GM21619 (cell line): ENCODE data around the gene ZBTB17.
"Not testable (repeated sequence)": the region's sequence is repeated elsewhere in the genome, so short reads cannot be mapped to it uniquely, and the experiment has no call there.

Experiments used
- ATAC-seq: cut with Tn5 transposase; IDR thresholded peaks from one replicate; pipeline ENCODE4 v1.9.1; 2021; ENCODE audit not compliant: unreplicated experiment

The ZBTB17 gene

DNA sequence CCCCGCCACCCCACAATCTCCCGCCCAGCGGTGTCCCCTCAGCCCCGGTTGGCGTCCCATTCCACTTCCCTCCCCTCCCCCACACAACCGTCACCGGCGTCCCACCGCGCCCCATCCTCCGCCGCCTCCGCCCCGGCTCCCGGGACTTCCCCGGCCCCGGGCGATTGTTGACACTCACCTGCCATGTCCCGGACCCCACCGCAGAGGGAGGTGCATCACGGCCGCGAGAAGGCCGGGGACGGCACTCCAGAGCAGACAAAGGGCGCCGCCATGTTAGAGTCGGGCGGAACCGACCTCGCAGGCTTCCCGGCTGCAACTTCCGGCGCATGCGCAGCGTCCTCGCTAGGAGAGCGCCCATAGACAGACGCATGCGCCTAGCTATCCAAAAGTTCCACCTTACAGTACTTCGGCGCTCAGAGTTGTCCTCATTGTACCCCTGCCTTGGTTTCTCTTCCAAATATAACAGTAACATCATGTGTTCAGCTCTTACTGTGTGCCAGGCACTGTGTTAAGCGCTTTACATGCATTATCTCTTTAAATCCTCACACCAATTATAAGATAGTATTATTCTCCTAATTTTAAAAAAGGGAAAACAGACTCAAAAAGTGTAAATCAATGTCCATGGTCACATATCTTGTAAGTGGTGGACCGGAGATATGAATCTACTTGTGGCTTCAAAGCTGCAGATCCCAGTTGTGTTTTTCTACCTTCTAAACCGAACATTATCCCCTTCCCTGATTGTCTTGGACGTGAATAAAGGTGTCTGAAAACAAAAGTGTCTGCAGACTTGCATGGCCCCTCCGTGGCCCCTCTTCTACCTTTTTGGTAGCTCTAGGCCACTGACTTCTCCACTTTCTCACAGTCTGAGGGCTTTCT is at the start of gene ZBTB17:
ZBTB17 (minus strand) TSS at position 297 of the 876 bp plus-strand sequence. CDS start 27,606 bp downstream, outside the sequence.
- ATAC-seq = peak; percentile 66

DNA sequence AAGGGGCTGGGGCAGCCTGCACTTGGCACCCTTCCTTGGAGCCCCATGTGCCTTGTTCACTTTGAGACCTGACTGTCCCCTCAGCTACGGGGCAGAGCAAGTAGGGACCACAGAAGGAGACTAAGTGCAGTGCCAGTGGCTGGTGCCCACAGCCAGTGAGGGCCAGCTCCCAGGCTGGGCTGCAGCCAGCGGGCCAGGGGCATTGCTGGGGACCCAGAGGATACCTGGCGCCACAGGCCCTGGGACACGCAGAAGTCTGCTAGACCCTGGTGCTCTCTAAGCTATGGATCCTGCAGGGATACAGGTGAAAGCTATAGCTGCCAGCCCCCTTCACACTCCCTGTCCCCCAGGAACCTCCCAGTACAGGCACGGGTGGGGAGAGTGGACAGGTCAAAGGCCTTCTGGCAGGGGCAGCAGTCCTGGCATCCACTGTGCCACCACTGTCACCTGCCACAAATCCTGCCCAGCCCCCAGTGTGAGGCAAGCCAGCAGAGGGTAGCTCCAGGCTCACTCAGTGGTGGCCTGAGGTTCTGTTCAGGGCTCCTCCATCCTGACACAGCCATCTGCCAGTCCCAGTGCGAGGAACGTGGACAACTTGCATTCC is 47.3 kb upstream of the ZBTB17 start:
- no peak for ATAC-seq

DNA sequence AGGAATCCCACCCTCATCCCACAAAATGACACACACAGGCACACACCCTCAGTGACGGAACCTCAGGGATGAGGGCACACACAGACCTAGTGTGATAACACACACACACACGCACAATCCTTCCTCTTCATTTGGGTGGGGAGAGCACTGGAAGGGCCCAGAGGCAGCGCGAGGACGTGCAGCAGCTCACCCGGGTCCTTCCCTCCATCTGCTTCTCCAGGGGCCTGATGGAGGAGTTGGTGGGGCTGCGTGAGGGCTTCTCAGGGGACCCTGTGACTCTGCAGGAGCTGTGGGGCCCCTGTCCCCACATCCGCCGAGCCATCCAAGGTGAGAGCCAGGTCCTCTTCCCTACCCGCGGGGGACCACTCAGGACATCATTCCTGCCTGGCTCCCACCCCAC is 46.5 kb upstream of the ZBTB17 start:
- no peak for ATAC-seq

DNA sequence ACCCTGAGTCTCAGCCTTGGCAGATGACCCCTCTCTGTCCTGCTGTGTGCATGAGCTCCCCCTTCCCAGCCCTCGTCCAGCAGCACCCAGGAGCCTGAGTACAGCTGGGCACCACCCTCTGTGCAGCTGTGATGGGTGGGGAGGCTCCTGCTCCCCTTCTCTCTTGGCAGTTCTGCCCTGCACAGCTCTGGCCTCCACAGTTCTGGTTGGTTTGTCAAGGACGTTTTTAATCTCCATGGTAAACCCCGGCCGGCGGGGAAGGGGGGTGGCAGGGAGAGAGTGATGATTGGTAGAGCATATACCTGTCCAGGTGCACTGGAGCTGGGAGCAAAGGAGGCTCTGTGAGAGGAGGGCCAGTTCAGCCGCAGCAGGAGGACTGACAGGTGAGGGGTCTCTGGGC is 45.8 kb upstream of the ZBTB17 start, which contains the start of gene CLCNKA:
CLCNKA (plus strand) TSS at position 356 of the 400 bp plus-strand sequence. CDS start 584 bp downstream, outside the sequence.
- no peak for ATAC-seq

DNA sequence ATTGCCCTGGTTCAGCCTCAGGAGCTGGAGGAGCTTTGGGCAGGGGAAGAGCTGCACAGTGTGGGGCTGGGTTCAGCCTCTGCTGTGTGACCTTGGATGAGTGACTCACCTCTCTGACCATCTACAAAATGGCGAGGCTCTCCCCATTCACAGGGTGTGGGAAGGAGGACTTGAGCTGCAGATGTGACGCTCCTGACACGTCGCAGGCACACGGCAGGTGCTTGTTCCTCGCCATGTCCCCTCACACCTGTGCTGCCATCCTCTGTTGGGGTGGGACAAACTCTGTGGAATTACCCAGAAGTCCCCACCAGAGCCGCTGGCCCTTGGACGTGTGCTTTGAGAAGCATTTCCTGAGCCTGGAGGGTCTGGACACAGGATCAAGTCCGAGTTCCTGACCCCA is 45.0 kb upstream of the ZBTB17 start:
- not testable (repeated sequence) for ATAC-seq

DNA sequence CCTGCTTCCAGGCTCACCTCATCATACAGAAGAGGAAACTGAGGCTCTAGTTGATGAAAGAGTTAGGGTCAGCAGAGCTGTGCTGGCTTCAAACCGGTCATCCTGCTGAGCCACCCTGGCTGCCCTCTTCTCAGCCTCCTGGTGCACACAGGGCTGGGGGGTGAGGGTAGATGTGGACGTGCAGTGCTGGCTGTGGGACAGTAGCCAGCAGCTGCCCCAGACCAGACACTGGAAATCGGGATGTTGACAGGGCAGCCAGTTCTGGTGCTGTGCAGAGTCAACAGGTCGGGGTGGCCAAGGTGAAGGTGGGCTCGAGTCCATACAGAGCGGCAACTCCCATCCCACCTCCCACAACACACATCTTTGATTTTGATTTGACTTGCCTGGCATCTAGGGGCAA is 44.4 kb upstream of the ZBTB17 start:
- no peak for ATAC-seq

- no peak for ATAC-seq
These were observed 43.9 kb upstream of the ZBTB17 start for GRCh38 chr1:16019644-16020277.

DNA sequence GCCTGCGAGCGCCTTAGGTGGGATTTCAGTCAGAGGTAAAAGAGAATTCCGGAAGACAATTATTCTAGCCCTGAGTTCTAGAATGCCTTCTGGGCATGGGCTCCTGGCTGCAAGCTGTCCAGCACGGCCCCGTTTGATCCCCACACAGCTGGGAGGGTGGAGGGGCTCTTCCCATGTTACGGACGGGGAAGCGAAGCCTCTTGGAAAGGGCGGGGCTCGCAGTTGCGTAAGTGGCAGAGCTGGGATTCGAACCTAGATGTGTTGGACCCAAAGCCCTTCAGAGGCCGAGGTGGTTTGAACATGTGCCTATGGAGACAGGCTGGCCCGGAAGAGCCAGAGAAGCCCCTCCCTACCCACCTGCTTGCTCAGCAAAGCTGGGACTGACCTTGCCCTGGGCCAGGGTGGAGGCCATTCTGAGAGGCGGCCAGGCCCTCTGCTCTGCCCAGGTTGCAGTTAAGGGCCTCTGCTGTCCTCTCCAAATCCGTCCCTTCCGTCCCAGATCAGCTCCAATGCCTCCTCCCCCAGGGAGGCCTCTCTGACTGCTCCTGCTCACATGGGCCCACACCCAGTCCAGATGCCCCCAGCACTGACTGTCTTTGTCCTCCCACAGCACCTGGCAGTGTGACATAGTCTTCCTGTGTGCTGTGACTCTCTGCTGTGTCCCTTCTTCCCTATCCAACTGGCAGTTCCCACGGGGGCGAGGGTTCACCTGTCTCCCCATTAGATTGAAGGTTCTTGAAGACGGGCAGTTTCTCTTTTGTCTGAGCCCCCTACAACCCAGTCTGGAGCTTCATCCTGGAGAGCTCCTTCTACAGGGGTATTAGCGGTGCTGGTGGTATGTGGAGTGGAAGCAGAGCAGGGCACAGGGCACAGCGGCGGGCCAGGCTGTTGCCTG is 43.1 kb upstream of the ZBTB17 start:
- ATAC-seq = no peak

DNA sequence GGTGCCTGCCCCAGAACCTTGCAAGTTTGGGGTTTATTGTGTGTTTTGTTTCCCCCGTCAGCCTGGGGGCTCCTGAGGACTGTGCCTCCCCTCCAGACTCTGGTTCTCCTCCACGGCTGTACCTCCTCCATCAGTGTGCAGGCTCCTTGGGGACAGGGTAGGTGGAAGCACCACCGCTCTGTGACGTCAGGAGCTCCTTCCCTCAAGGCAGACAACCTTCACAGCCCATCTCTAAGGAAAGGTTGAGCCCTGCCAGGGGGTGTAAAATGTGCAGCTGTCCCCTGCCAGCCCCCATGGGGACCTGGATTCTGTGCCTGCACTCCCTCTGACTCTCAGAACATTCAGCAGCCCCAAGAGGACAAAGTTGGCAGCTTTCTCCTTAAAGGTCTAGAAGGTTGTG is 42.4 kb upstream of the ZBTB17 start:
- ATAC-seq = no peak

- no peak for ATAC-seq
These were observed 41.8 kb upstream of the ZBTB17 start, which contains the start of gene HSPB7 for GRCh38 chr1:16017461-16018303. HSPB7 (minus strand) TSS chr1:16018043; CDS start chr1:16017963, 80 bp downstream.

DNA sequence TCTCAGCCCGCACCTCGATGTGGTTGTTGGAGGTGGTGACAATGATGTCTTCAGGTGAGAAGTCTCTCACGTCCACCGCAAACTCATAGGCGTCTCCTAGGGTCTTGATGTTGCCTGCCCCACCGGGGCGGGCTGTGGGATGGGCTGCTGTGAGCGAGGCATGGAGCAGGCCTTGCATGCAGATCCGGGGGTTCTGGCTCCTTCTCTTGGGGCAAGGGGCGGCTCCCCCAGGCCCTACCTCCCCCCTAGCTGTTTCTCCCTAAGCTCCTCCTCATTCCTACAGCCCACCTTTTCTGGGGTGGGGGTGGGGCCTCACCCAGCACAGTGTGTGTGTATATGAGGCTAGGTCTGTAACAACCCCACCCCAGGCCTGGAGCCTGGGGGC is 41.2 kb upstream of the ZBTB17 start:
- ATAC-seq = no peak

- ATAC-seq = no peak
These were observed 40.3 kb upstream of the ZBTB17 start for GRCh38 chr1:16015960-16016901.

DNA sequence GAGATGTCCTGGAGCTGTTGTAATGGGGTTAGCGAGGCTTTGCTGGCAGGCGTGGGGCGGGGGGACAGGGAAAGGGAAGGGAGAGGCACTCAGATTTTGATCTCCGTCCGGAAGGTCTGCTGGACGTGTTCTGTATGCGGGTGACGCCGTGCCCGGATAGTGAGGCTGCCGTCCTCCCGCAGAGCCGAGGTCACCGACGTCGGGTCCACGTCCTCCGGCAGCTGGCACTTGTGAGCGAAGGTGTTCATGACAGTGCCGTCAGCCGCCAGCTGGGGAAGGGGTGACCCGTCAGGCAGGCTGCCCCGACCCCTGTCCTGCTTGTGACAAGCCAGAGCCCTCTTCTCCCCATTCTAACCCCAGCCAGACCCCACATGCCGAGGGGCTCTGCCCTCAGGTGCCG is 39.6 kb upstream of the ZBTB17 start:
- no peak for ATAC-seq

DNA sequence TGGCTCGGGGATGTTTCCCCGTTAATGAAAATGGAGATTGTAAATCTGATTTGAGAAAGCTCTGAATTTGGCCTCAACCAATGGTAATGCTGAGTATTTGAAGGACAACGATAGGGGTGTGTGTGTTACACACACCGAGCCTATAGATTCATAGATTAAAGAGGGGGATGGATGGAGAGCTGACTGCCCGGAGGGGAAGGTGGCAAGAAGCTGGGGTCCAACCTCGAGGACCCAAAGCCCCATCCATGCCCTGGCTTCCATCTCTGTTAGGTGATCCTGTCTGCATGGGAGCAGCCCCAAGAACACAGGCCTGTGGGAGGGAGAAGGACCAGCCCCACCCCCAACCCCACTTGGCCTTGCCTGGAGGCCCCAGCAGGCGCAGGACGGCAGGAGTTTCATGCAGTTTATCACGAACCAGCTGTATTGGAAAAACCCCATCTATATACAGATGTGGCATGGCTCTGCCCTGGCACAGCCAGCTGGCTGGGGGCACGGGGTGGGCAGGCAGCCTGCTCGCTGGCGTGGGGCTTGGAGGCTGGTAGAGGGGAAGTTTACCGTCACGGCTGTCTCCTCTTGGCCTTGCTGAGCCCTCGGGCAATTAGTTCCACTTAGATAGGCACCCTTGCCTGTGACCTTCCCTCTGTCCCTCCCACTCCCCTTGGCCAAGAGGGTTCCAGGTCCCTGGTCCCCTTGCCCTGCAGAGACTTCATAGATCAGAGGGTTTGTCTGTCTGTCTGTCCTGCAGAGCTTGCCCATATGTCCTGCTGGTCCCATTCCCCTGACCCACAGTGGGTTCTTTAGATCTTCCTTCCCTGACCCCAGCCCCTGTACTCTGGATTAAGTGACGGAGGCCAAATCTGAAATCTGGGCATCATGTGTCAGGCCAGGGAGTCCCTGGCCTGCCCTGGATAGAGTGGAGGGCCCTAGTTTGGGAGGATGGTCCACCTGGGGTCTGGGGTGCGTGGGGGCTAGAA is 38.9 kb upstream of the ZBTB17 start:
- ATAC-seq = no peak

DNA sequence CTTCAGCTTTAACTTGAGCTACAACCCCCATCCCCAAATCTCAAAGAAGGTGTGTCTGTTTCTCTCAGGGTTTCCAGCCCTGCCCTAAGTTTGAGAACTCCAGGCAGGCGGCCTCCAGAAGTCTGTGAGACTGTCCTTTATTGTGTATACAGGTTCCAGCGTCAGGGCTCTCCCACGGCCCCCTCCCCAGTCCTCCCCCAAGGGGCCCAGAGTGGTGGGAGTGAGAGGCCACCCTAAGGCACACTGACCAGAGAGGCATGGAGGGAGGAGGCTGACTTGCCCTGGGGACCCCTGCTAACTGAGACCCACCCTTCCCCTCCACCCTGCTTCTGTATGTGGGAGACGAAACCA is 38.0 kb upstream of the ZBTB17 start:
- ATAC-seq = no peak

- ATAC-seq = no peak
These were observed 37.5 kb upstream of the ZBTB17 start for GRCh38 chr1:16013220-16013907.

- ATAC-seq = no peak
These were observed 36.8 kb upstream of the ZBTB17 start for GRCh38 chr1:16012590-16013219.
